ENCODE data around the gene MASTL.

Gene MASTL

GRCh38 chr10:27225642-27226257 is 70.6 kb downstream of the MASTL start:
- DNase-seq = no peak

- no peak for DNase-seq
These were observed 74.9 kb downstream of the MASTL start for GRCh38 chr10:27230022-27230421.

- DNase-seq = no peak
These were observed 80.6 kb downstream of the MASTL start for GRCh38 chr10:27235706-27236105.
